ENCODE data around the gene IQGAP2. TPM values are rescaled to one million over a fixed set of nuclear protein-coding genes. Genes with fewer than 3 reads are reported as not detected.

IQGAP2 gene
- total and polyA plus RNA-seq, 3 experiments from 2014 or later = 51.4 to 70.5 (median 62.5) TPM

GRCh38 chr5:76492819-76493189, 89.7 kb downstream of the IQGAP2 start:
- DNase-seq = no peak
- no peaks in the 10 kb centered on the region for H3K9me3 Mint-ChIP-seq
- no peaks in the 10 kb centered on the region for H3K27me3 Mint-ChIP-seq
- H3K9me3 ChIP-seq (ENCODE audit: low read length) = no peaks in the 10 kb centered on the region
- H3K4me1 Mint-ChIP-seq = peaks cover 76 to 92% (median 90%) of the 10 kb centered on the region in 3 donors
- H3K4me3 Mint-ChIP-seq = no peak overlapping the region
- no peaks in the 10 kb centered on the region for H3K36me3 ChIP-seq (ENCODE audit: insufficient read depth, low read length)
- H3K4me1 ChIP-seq (ENCODE audit: insufficient read depth, low read length) = peaks cover 18% of the 10 kb centered on the region
- no peak overlapping the region for H3K4me3 ChIP-seq (ENCODE audit: low read length)
- ChIA-PET POLR2A (no interaction called here), CTCF (no interaction called here)
- peak overlapping the region in 2 of 8 donors; percentile 36 for H3K27ac Mint-ChIP-seq
- H3K27ac ChIP-seq (ENCODE audit: low read depth, low read length) = no peak overlapping the region
- H3K36me3 Mint-ChIP-seq = peaks cover 0 to 35% (median 20%) of the 10 kb centered on the region in 3 donors
- no peaks in the 10 kb centered on the region for H3K27me3 ChIP-seq (ENCODE audit: insufficient read depth, low read length, poor library complexity, severe bottlenecking)

- H3K4me1 Mint-ChIP-seq = peaks cover 79 to 96% (median 90%) of the 10 kb centered on the region in 3 donors
- H3K4me3 Mint-ChIP-seq = peak overlapping the region in 1 of 7 donors; percentile 15
- Histone ChIP-seq H3K4me3 (ENCODE audit: low read length) (no peak overlapping the region), H3K4me1 (ENCODE audit: insufficient read depth, low read length) (peaks cover 18% of the 10 kb centered on the region), H3K9me3 (ENCODE audit: low read length) (no peaks in the 10 kb centered on the region), H3K36me3 (ENCODE audit: insufficient read depth, low read length) (no peaks in the 10 kb centered on the region), H3K27me3 (ENCODE audit: insufficient read depth, low read length, poor library complexity, severe bottlenecking) (no peaks in the 10 kb centered on the region), H3K27ac (ENCODE audit: low read depth, low read length) (no peak overlapping the region)
- H3K27ac Mint-ChIP-seq = peak overlapping the region in 5 of 8 donors; percentile 19 to 67 (median 36)
- ChIA-PET CTCF (no interaction called here), POLR2A (no interaction called here)
- H3K27me3 Mint-ChIP-seq = no peaks in the 10 kb centered on the region
- H3K9me3 Mint-ChIP-seq = no peaks in the 10 kb centered on the region
- peaks cover 0 to 34% (median 19%) of the 10 kb centered on the region in 3 donors for H3K36me3 Mint-ChIP-seq
- DNase-seq = no peak
Measured at GRCh38 chr5:76493190-76493837, 90.2 kb downstream of the IQGAP2 start.

- POLR2A ChIA-PET = no interaction called here
- H3K4me3 Mint-ChIP-seq = no peak overlapping the region
- Histone ChIP-seq H3K4me1 (ENCODE audit: insufficient read depth, low read length) (peaks cover 18% of the 10 kb centered on the region), H3K4me3 (ENCODE audit: low read length) (no peak overlapping the region), H3K36me3 (ENCODE audit: insufficient read depth, low read length) (no peaks in the 10 kb centered on the region), H3K27ac (ENCODE audit: low read depth, low read length) (no peak overlapping the region), H3K27me3 (ENCODE audit: insufficient read depth, low read length, poor library complexity, severe bottlenecking) (no peaks in the 10 kb centered on the region), H3K9me3 (ENCODE audit: low read length) (no peaks in the 10 kb centered on the region)
- peak overlapping the region in 1 of 8 donors; percentile 55 for H3K27ac Mint-ChIP-seq
- H3K27me3 Mint-ChIP-seq = no peaks in the 10 kb centered on the region
- H3K36me3 Mint-ChIP-seq = peaks cover 0 to 29% (median 14%) of the 10 kb centered on the region in 3 donors
- no peaks in the 10 kb centered on the region for H3K9me3 Mint-ChIP-seq
- CTCF ChIA-PET = no interaction called here
- peaks cover 82 to 96% (median 90%) of the 10 kb centered on the region in 3 donors for H3K4me1 Mint-ChIP-seq
- DNase-seq = no peak
Measured at GRCh38 chr5:76494201-76494600, 91.1 kb downstream of the IQGAP2 start.

GRCh38 chr5:76495870-76496269, 92.8 kb downstream of the IQGAP2 start:
- H3K27ac ChIP-seq (ENCODE audit: low read depth, low read length) = no peak overlapping the region
- no peak overlapping the region for H3K4me3 Mint-ChIP-seq
- no peak overlapping the region for H3K4me3 ChIP-seq (ENCODE audit: low read length)
- POLR2A ChIA-PET = no interaction called here
- H3K27ac Mint-ChIP-seq = peak overlapping the region in 7 of 8 donors; percentile 4 to 90 (median 44)
- no peaks in the 10 kb centered on the region for H3K9me3 Mint-ChIP-seq
- peaks cover 0 to 21% (median 11%) of the 10 kb centered on the region in 3 donors for H3K36me3 Mint-ChIP-seq
- H3K9me3 ChIP-seq (ENCODE audit: low read length) = no peaks in the 10 kb centered on the region
- H3K4me1 Mint-ChIP-seq = peaks cover 80 to 96% (median 90%) of the 10 kb centered on the region in 3 donors
- CTCF ChIA-PET = interaction anchor here (0.8 to 1.4 kb wide), 3 partner anchors 11 to 18 kb away, joined by 3 to 4 read pairs (median 3); no protein-coding TSS in a partner anchor
- H3K27me3 Mint-ChIP-seq = no peaks in the 10 kb centered on the region
- DNase-seq = no peak
- no peaks in the 10 kb centered on the region for H3K36me3 ChIP-seq (ENCODE audit: insufficient read depth, low read length)
- peaks cover 7% of the 10 kb centered on the region for H3K4me1 ChIP-seq (ENCODE audit: insufficient read depth, low read length)
- H3K27me3 ChIP-seq (ENCODE audit: insufficient read depth, low read length, poor library complexity, severe bottlenecking) = no peaks in the 10 kb centered on the region

GRCh38 chr5:76497065-76497460, 94.0 kb downstream of the IQGAP2 start:
- POLR2A ChIA-PET = interaction anchor here (0.6 kb wide), 1 partner anchor 16 kb away, joined by 6 read pairs; no protein-coding TSS in a partner anchor
- H3K9me3 Mint-ChIP-seq = no peaks in the 10 kb centered on the region

GRCh38 chr5:76497986-76498717, 95.1 kb downstream of the IQGAP2 start:
- CTCF ChIA-PET = no interaction called here
- Mint-ChIP-seq H3K36me3 (peaks cover 0 to 14% (median 9%) of the 10 kb centered on the region in 3 donors), H3K4me3 (no peak overlapping the region), H3K27ac (peak overlapping the region in 5 of 8 donors; percentile 42 to 76 (median 61)), H3K4me1 (peaks cover 67 to 84% (median 84%) of the 10 kb centered on the region in 3 donors), H3K9me3 (no peaks in the 10 kb centered on the region), H3K27me3 (no peaks in the 10 kb centered on the region)
- DNase-seq = no peak
- H3K27ac ChIP-seq (ENCODE audit: low read depth, low read length) = no peak overlapping the region
- no peak overlapping the region for H3K4me3 ChIP-seq (ENCODE audit: low read length)
- no peaks in the 10 kb centered on the region for H3K27me3 ChIP-seq (ENCODE audit: insufficient read depth, low read length, poor library complexity, severe bottlenecking)
- no peaks in the 10 kb centered on the region for H3K9me3 ChIP-seq (ENCODE audit: low read length)
- POLR2A ChIA-PET = no interaction called here
- H3K36me3 ChIP-seq (ENCODE audit: insufficient read depth, low read length) = no peaks in the 10 kb centered on the region
- H3K4me1 ChIP-seq (ENCODE audit: insufficient read depth, low read length) = peaks cover 5% of the 10 kb centered on the region

More at GRCh38 chr5:76497065-76497460, 94.0 kb downstream of the IQGAP2 start:
- Histone ChIP-seq H3K9me3 (ENCODE audit: low read length) (no peaks in the 10 kb centered on the region), H3K36me3 (ENCODE audit: insufficient read depth, low read length) (no peaks in the 10 kb centered on the region), H3K27ac (ENCODE audit: low read depth, low read length) (no peak overlapping the region), H3K4me1 (ENCODE audit: insufficient read depth, low read length) (peaks cover 5% of the 10 kb centered on the region), H3K4me3 (ENCODE audit: low read length) (no peak overlapping the region), H3K27me3 (ENCODE audit: insufficient read depth, low read length, poor library complexity, severe bottlenecking) (no peaks in the 10 kb centered on the region)
- DNase-seq = no peak
- Mint-ChIP-seq H3K36me3 (peaks cover 0 to 14% (median 9%) of the 10 kb centered on the region in 3 donors), H3K27ac (peak overlapping the region in 1 of 8 donors; percentile 29), H3K4me1 (peaks cover 75 to 92% (median 88%) of the 10 kb centered on the region in 3 donors), H3K27me3 (no peaks in the 10 kb centered on the region), H3K4me3 (no peak overlapping the region)
- CTCF ChIA-PET = interaction anchor here (1.4 kb wide), 1 partner anchor 12 kb away, joined by 4 read pairs; no protein-coding TSS in a partner anchor

GRCh38 chr5:76499507-76500161, 96.5 kb downstream of the IQGAP2 start:
- H3K9me3 ChIP-seq (ENCODE audit: low read length) = no peaks in the 10 kb centered on the region
- DNase-seq = no peak
- no peak overlapping the region for H3K4me3 ChIP-seq (ENCODE audit: low read length)
- H3K4me1 ChIP-seq (ENCODE audit: insufficient read depth, low read length) = peaks cover 15% of the 10 kb centered on the region
- H3K4me1 Mint-ChIP-seq = peaks cover 65 to 81% (median 79%) of the 10 kb centered on the region in 3 donors
- H3K4me3 Mint-ChIP-seq = no peak overlapping the region
- no peaks in the 10 kb centered on the region for H3K27me3 ChIP-seq (ENCODE audit: insufficient read depth, low read length, poor library complexity, severe bottlenecking)
- ChIA-PET CTCF (no interaction called here), POLR2A (no interaction called here)
- H3K27ac ChIP-seq (ENCODE audit: low read depth, low read length) = no peak overlapping the region
- H3K36me3 ChIP-seq (ENCODE audit: insufficient read depth, low read length) = no peaks in the 10 kb centered on the region
- peak overlapping the region in 6 of 8 donors; percentile 28 to 61 (median 48) for H3K27ac Mint-ChIP-seq
- no peaks in the 10 kb centered on the region for H3K9me3 Mint-ChIP-seq
- H3K36me3 Mint-ChIP-seq = peaks cover 0 to 13% (median 7%) of the 10 kb centered on the region in 3 donors
- H3K27me3 Mint-ChIP-seq = no peaks in the 10 kb centered on the region
